Glomerular endothelial cell (primary cell): ENCODE measurements around the gene OGN. TPM values are rescaled to one million over a fixed set of nuclear protein-coding genes. Genes with fewer than 3 reads are reported as not detected.

Source experiments
- DNase-seq: peaks from one replicate; pipeline ENCODE4 v3.0.0-alpha.2; 2011; ENCODE audit warnings: low read depth, low spot score; ENCODE audit errors: extremely low read depth
- total RNA-seq: library from RNA; depleted of rRNA; stranded (reverse); fragments of >200 nt; gene quantifications from 2 replicates; pipeline ENCODE4 v1.2.3, GENCODE V29; 2015

The OGN gene
- total RNA-seq, 1 donor from 2014 or later = not detected

DNA sequence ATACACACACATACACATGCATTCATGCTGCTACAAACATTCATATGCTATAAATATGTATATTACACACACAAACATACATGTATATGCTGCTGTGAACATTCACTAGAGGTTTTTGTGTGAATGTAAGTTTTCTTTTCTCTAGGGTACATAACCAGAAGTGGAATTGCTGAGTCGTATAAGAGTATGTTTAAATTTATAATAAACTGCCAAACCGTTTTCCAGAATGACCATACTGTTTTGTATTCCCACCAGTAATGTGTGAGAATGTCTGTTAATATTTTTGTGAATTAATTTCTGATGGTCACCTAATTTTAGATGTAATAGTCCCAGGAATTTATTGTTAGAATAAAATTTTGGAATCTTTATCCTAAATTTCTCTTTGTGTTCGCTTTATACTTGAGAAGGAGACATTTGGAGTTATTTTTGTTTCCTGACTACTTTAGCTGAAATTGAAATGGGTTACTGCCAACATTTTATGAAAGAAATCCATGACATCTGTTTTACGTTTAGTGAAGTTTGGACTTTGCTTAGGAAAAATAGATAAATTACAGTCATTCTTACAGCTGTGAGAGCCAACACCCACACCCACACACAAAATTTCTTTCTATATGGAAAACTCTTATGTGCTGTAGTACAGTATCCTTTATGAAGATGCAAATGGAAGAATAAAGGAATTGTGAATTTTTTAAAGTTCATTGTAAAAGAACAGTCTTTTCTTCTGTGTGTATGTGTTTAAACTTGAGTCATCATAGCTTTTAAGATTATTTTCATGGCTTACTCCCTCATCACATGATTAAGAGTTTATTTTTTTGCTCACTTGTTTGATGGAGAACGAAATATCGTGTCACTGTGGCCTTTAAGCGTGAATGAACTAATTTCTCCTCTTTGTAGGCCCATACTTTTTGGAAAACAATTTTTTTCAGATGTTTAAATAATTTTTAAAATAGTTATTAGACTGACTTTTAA lies 54.3 kb downstream of the OGN start:
- DNase-seq = no peak

DNA sequence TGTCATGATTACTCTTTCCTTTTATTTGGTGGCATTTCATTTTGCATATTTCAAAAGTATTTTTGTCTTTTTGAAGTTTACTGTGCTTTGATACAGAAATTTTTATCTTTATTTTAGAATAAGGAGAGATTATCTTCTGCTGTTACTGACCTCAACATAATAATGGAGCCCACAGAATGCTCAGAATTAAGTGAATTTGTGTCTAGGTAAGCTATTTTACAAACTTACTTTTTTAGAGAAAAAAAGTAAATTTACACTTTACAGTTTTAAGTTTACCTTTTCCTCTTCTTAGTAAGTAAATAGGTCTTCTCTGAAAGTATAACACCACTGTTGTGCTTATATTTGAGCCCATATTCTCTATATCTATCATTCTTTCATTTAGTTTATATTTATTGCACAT lies 58.8 kb downstream of the OGN start:
- DNase-seq = no peak

DNA sequence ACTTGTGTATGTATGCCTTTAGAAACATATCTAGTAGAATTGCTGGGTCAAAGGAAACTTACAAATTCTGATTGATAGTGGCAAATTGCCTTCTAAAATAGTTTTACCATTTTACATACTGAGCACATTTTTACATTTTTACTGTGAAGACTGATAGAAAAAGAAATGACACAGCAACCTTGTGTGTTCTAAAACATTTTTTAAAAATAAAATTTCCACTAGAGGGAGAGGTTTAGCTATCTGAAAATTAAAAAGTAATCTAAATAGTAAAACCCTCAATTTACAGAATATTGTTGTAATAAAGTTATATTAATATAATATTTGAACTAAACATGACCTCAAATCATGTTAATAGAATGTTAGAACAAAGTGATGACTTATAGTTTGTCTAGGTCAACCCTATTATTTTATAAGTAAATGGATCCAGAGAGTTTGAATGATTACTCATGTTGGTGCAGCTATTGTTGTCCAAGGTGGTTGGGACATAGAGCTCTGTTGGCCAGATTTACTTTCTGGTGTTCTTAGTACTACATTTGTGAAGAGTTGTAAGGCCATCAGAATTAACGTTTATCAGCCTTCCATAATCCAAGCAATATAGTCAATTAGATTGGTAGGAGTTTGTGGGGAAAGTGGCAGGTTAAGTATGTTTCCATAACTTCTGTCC lies 61.4 kb downstream of the OGN start:
- no peak for DNase-seq

DNA sequence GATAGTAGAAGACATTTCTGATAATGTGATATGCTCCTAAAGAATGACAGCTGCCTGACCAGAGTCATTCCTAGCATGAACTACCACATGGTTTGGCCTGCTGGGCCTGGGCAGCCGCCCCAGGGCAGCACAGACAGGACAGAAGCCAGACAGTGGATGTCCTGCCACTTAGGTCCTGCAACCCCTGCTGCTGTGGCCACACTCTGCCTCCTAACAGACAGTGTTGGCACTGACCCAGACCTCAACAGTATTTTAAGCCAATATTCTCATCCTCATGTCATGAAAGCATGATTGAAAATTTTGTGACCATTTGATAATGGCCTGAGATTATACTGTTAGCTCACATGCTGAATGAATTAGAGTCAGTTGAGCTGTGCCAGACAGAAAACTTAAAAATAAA lies 62.8 kb downstream of the OGN start:
- DNase-seq = no peak

DNA sequence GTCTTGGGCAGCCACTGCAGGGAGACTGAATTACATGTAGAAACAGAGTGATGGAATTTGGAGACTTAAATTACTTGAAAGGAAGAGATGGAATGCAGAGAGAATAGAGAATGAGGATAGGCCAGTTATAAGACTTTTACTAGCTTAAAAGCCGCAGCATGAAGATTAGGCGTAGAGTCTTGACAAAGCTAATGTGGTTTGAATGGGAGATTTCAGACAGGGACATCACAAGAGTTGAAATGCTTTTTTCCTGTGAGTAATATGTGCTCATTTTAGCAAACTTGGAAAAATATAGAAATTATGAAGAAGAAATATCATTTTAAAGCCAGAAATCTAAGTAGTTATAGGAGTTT lies 71.1 kb downstream of the OGN start:
- no peak for DNase-seq

Other genes with a start within 250 kb of the OGN start
- 89.1 and 98.2 TPM in 2 replicates for gene IARS1, start 110.9 kb downstream of the OGN start, total RNA-seq
- gene NOL8, start 79.2 kb downstream of the OGN start, total RNA-seq = 22.4 and 28.4 TPM in 2 replicates
- gene CENPP, start 78.6 kb downstream of the OGN start, total RNA-seq = 1.8 and 2.5 TPM in 2 replicates
- gene OMD, start 19.9 kb upstream of the OGN start, total RNA-seq = not detected in 2 replicates
- gene ASPN, start 77.9 kb upstream of the OGN start, total RNA-seq = not detected in 2 replicates
- gene ECM2, start 131.4 kb upstream of the OGN start, total RNA-seq = not detected in 2 replicates